CD4-positive, alpha-beta T cell treated with Interleukin-1 beta for 1 hour (primary cell): ENCODE results near the gene GLIS2.
"Not testable (repeated sequence)": the region's sequence is repeated elsewhere in the genome, so short reads cannot be mapped to it uniquely, and the experiment has no call there.

Source experiments
- DNase-seq, 2 donors: peaks; one replicate each; pipeline ENCODE4 v3.0.0-alpha.2; 2020 to 2022

GLIS2 gene

DNA sequence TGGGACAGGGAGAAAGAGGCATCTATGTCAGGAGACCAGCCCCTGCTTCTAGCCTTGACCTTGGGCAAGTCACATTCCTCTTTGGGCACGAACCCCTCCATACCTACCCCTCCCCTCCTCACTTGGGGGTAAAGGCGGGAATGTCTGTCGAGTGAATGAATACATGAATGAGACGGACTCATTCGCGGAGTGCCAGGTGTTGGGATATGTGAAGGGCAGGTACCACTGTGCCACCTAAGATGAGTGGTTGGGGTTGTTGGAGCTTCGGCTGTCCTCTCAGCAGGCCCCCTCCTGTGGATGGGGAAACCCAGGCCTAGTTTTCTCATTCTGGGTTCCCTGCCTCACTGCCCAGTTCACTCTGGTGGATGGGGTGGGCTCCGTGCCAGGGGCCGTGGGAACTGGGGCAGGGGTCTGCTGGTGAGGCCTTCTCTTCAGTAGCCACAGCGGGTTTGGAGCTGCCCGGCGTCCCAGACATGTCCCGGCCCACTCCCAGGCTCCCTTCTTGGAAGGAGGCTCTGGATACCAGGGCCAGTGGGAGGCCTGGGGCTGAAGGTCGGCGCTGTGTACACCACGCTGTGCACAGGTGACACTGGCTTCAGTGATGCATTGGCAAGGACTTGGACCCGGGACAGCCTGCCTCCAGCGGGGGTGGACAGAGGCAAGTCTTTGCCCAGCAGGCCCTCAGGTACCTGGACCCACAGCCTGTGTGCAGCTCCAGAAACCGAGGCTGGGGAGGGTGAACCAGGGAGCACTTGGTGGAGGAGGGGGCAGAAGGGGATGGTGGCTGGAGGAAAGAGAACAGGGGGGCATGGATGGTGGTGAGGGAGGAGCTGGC, 5.6 kb downstream of the GLIS2 start:
- no peak for DNase-seq

DNA sequence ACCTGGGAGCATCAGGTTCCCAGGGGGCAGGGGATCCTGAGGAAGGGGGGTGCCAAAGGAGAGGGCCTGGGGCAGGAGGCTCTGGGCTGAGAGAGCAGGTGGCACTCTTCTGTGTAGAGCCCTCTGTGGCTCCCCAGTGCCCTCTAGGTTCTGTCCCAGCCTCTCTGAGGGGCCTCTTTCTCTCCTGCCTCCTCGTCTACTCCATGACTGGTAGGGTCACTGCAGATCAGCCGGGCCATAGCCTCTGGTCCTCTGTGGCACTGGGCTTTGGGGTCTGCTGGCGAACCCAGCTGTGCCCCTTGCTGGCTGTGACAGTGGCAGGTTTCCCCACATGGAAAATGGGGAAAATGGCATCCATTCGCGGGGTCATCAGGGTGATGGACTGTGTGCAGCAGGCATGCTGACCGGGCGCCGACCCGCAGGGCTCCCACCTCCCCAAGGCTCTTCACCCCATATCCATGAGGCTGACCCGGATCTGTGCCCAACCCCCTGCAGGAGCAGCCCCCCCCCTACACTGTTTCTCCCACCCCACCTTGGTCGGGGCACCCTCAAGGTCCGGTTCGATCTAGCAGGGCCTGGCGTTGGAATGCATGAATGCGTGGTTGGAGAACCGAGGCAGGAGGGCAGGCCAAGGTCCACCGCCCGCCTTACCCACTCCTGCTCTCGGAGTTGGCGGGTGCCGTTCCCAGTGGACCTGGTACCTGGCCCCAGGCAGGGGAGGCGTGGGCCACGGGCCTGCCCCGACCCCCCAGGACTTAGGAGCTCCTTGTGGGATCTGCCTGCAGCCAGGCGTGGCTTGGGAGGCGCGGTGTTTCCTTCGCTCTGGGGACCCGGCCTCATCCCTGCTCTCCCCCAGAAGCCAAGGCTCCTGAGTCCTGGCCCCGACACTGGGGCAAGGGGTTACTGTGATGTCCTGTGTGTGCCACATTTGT, 6.5 kb downstream of the GLIS2 start:
- DNase-seq, result no peak

DNA sequence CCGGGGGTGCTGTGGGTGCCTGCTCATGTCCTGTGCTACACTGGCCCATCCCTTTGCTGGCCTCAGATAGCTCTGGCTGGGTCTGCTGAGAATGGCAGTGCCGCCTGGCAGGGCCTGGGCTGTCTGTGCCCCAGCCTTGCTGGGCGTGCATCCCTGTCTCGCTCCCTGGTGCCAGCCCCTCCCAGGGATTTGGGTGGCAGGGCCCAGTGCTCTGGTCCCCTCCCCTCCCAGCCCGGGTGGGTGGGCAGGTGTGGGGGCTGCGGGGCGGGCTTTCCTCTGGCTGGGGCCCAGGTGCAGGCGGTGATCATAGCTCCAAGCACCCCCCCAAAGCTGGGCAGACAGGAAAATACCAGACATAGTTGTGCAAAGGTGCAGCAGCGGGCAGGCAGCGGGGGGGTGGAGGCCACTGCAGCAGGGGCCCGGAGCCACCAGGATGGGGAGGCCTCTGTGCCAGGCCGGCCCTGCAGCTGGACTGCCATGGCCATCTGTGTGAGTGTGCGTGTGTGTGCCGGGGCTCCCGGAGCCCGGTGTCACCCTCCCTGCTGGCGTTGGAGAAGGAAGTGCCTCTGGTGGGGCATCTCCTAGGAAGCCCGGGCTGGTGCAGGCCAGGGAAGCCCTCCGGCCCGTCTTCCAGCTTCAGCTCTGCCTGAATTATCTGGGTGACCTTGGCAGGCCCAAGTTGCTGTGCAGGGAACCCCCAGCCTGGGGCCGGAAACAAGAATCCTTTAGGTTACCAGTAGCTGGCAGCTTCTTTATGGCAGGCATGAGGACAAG, 7.4 kb downstream of the GLIS2 start:
- DNase-seq, result no peak

DNA sequence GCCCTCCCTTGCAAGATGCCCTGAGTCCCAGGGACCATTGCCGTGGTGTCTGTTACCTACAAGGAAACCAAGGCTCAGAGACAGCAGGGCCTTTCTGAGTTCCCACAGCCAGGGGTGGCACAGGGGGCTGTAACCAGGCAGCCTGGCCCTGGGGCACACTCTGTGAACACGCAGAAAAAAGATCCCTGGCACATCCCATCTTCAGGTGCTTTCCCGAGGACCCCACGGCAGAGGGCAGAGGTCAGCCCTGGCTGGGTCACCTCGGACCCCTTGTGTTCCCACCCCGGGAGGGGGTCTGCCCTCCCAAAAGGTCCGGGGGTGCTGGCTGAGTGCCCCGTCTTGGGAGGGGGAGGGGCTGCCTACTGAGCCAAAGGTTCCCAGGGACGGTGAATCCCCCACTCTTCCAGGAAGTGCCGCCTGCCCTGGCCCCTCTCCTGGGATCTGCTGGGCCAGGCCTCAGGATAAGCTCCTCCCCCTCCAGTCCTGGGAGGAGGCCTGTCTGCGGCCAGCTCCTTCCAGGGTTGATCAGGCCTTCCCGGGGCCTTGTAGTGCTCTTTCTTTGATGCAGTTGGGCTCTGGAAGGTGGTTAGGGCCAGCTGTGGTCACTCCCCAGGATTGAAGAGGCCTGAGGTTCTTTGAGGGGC, 8.1 kb downstream of the GLIS2 start:
- DNase-seq, result no peak

DNA sequence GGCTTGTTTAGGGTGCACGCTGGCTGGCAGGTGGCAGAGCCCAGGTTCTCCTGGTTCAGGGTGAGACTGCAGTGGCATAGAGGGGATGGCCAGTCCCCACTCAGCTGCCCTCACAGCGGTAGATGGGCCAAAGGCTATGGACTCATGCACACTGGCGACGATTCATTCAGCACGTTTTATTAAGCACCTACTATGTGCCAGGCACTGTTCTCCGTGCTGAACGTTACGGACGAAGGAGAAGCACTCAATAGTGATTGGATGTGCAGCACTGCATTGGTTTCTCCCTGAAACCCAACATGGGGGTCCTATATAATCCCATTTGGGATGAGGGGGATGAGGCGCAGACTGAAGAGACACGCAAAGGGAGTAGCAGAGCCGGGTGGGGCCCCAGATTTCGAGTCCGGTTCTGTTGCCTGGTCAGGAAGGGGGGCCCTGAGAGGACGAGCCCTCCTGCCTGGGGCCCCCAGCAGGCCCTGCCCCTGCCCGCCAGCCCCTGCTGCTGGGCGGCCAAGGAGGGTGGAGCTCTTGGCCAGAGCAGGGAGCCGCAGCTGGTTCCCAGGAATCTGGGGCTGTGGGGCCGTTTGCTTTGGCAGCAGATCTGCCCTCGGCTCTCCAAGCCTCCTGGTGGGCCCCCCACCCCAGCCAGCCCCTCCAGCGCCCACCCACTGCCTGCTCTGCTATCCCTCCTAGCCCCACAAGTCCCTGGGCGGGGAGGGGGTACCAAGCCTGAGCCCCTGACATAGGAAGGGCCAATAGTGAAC, 8.8 kb downstream of the GLIS2 start:
- DNase-seq, result no peak

DNA sequence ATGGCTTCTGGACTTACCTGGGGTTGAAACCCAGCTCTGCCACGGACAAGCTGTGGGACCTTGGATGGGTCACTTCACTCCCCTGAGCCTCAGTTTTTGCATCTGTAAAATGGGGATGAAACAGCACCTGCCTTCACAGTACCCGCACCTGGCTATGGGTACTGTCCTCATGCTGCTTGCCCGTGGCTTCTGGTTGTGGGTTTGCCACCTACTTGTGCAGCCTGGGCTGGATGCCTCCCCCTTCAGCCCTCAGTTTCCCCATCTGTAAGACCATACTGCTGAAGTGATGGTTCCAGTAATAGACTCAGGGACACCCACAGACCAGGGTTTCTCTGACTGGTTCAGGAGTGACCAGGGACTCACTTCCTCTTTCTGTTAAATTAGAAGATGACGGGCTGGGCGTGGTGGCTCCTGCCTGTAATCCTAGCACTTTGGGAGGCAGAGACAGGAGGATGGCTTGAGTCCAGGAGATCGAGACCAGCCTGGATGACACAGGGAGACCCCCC, 9.4 kb downstream of the GLIS2 start:
- DNase-seq, result peak in 1 of 2 donors; percentile 45

DNA sequence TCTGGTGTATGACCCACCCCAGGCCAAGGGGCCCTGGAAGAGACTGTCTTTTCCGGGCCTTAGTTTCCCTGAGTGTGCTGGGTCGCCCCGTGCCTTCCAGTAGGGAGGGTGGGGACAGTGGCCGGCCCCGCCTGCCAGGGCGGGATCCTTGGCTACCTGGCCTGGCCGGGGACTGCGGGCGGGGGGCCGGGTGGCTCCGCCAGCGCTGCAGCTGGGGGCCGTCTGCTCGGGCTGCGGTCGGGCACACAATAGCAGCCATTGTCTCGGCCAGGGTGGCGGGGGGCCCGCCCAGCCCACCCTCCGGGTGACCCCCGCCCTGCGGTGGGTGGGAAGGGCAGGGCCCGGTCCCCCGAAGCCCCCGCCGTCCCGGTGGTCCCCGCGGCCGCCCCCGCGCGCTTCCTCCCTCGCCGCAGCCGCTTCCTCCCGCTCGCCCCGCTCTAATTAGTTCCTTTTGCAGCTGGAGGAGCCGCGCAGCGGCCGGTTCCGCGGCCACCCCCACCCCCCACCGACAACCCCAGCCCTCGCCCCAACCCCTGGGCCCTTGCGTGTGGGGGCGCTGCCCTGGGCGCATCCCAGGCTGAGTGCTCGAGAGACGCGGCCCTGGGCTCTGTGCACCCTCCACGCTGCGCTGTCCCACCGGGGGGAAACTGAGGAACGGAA, 11.6 kb downstream of the GLIS2 start:
- DNase-seq, result no peak

DNA sequence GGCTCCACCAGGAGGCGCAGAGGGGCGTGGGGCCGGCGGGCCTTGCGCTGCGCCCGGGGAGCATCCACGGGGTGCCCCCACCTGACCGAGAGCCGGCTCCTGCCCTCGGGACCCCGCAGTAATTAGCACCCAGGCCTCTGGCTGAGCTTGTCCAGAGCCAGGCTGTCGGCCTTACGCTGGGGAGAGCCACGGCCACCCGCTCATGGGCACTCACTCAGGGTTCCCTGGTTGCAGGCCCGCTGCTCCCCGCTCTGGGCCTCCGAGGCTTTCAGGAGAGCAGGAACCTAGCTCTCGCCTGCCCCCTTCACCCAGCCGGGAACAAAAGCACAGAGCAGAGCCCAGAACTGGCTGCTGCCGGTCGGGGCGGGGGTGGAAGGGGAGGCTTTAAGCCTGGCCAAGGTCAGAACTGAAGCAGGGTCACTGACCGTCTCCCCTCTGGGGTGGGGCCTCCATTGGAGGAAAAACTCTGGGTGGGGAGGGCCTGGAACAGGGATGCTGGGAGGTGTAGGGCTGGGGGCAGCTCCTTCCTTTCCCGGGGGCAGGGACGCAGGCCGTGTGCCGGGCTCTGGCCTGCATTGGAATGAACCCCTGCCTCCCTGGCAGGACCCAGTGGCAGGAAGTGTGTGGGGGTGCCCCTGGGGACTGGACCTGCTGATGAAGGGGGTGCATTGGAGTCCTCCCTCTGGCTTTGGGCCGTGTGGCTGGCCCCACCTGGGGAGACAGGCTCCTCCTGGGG, 12.3 kb downstream of the GLIS2 start:
- peak; percentile 59 to 65 for DNase-seq

DNA sequence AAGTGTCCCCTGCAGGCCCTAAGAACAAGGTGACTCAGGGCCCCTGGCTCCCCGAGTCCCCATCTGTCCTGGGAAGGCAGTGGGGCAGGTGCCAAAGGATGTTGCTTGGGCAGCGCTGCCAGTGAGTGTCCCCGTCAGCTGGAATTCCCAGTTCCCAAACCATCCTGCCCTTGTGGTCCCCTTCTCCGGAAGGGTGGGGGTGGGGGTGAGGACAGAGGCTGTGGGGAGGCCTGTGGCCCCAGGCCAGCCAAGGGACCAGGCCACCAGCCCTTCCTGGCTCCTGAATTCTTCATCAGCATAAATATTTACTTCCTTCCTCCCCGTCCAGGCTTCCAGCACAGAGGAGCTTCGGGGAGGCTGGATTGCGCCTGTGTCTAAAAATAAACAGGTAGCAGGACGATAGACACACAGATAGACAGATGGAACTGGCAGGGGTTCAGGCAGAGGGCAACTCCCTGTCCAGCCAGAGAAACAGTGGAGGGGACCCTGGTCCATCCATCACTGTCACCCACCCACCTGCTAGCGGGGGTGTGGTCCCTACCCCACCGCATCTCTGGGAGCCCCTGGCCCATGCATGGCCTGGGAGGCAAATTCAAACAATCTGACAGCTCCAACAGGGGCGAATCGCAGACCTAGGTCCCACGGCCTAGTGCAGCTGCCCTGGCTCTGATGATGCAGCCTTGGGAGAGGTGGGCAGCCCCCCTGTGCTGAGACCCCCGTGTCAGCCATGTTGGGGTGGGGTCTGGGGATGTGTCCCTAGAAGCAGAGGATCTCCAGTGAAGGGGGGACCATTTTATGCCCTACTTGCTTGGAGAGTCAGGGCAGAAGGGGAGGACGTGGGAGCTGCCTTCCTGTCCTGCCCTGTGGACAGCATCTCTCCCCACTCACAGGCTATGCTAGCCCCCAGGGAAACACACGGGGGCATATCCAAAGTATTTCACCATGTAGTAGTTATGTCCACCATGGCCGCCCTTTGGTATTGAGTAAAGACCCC, 13.2 kb downstream of the GLIS2 start:
- DNase-seq, result no peak

DNA sequence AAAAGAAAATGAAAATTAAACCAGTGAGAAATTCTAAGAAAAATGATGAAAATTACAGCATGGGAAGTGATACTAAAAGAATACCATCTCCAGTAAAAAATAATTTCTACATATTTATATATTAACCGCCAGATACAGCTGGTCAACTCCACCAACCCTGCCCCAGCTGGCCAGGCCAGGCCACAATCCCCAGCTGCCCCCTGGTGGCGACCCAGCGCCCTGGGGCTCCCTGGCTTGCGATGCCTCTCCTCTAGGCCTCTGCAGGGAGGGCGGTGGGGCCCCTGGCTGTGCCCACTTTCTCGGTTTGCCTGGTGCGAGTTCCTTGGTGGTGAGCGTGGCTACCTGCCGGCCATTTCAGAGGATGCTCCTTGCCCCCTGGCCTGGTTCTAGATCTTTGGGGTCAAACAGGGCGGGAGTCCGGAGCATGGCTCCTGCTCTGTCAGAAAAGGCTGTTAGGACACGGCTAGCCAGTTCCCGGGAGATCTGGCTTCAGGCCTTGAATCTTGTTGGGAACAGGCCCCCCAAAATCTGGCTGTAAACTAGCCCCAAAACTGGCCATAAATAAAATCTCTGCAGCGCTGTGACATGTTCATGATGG, 14.5 kb downstream of the GLIS2 start:
- peak; percentile 69 to 74 for DNase-seq

DNA sequence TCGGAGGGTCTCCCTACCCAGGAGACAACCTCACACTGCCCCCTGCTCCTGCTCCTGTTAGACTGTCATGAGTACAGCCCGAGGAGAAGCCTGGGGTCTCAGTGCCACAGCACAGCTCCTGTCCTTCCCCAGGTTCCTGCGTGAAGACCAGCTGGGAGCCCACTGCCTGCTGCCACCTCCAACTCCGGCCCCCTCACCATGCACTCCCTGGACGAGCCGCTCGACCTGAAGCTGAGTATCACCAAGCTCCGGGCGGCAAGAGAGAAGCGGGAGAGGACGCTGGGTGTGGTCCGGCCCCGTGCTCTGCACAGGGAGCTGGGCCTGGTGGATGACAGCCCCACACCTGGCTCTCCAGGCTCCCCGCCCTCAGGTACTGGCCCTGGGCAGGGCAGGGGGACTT, 16.2 kb downstream of the GLIS2 start:
- DNase-seq, result no peak

DNA sequence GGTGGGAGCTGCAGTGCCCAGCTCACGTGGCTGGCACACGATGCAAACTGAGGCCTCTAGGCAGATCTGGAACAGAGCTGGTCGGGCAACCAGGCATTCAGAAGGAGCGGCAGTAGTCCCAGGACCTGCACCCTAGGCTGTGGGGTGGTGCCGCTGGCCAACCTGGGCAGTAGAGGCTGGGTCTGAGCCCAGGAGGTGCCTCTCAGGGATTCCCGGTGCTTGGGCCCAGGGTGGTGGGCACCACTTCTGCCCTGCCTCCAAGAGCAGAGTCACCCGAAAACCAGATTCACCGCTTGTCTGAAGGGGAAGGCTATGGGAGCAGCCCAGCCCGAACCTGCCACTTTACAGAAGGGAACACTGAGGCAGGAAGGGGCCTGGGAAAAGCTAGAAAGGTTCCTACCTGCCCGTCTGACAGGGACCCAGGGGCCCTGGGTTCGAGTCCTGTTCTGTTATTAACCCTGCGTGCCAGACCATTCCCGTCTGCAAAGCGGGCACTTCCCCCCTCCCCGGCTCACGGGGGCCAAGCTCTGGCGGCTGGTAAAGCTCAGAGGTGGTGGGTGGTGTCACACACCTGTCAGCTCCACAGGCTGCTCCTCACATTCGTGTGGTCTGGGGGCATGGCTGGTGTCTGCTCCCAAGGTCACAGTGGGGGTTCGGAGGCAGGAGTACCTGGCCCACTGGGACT, 16.9 kb downstream of the GLIS2 start:
- no peak for DNase-seq

DNA sequence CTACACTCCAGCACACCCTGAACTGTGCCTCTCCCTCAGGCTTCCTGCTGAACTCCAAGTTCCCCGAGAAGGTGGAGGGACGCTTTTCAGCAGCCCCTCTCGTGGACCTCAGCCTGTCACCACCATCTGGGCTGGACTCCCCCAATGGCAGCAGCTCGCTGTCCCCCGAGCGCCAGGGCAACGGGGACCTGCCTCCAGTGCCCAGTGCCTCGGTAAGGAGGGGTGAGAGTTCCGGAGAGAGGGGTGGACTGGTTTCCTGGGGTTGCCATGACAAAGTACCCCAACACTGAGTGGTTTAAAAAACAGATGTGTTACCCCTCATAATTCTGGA, 17.4 kb downstream of the GLIS2 start:
- no peak for DNase-seq

DNA sequence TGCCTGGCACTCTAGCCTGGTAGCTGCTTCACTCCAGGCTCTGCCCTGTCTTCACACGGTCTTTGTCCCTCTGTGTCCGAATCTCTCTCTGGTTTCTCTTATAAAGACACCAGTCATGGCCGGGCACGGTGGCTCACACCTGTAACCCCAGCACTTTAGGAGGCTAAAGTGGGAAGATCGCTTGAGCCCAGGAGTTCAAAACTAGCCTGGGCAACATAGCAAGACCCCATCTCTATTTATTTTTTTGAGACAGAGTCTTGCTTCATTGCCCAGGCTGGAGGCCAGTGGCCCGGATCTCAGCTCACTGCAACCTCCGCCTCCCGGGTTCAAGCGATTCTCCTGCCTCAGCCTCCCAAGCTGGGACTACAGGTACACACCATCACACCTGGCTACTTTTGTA, 17.8 kb downstream of the GLIS2 start:
- not testable (repeated sequence) for DNase-seq

DNA sequence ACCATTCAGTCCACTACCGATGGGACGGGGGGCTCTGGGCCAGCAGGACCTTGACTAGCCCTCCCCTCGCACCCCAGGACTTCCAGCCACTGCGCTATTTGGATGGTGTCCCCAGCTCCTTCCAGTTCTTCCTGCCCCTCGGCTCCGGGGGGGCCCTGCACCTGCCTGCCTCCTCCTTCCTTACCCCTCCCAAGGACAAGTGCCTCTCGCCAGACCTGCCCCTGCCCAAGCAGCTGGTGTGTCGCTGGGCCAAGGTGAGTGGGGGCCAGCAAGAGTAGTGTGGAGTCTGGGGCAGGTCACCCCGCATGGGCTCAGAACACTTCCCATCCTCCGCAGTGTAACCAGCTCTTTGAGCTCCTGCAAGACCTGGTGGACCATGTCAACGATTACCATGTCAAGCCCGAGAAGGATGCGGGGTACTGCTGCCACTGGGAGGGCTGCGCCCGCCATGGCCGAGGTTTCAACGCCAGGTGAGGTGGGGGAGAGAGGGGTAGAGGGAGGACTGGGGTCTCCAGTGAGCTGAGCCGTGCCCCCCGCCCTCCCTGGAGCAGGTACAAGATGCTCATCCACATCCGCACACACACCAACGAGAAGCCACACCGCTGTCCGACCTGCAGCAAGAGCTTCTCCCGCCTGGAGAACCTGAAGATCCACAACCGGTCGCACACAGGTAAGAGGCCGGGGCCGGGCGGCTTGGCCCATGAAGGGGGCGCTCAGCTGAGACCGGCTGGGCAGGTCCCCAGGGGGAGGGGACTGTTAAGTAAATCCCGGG, 19.0 kb downstream of the GLIS2 start:
- no peak for DNase-seq

DNA sequence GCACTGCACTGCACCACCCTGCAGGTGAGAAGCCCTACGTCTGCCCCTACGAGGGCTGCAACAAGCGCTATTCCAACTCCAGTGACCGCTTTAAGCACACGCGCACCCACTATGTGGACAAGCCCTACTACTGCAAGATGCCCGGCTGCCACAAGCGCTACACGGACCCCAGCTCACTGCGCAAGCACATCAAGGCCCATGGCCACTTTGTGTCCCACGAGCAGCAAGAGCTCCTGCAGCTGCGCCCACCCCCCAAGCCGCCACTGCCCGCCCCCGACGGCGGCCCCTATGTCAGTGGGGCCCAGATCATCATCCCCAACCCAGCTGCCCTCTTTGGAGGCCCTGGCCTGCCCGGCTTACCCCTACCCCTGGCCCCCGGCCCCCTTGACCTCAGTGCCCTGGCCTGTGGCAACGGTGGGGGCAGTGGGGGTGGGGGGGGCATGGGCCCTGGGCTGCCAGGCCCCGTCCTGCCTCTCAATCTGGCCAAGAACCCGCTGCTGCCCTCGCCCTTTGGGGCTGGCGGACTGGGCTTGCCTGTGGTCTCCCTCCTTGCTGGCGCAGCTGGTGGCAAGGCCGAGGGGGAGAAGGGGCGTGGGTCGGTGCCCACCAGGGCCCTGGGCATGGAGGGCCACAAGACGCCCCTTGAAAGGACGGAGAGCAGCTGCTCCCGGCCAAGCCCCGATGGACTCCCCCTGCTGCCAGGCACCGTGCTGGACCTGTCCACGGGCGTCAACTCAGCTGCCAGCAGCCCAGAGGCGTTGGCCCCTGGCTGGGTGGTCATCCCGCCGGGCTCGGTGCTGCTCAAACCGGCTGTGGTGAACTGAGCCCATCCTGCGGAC, 21.1 kb downstream of the GLIS2 start:
- DNase-seq, result no peak
